H9 (cell line): ENCODE results near the gene MINDY2. TPM values are rescaled to one million over a fixed set of nuclear protein-coding genes. Genes with fewer than 3 reads are reported as not detected.

Source experiments
- DNase-seq: peaks from one replicate; pipeline ENCODE4 v3.0.0-alpha.2; 2017
- H2AFZ ChIP-seq: one replicate; pipeline ENCODE4 v1.6.1; 2013; ENCODE audit warnings: mild to moderate bottlenecking, low read length, control low read depth, moderate library complexity
- H2AK5ac ChIP-seq: 2 replicates; pipeline ENCODE4 v1.6.1; 2013; ENCODE audit warnings: low read length, control low read depth, mixed read lengths; ENCODE audit not compliant: insufficient read length
- H2BK120ac ChIP-seq: one replicate; pipeline ENCODE4 v1.6.1; 2013; ENCODE audit warnings: low read depth, mild to moderate bottlenecking, low read length, control low read depth, inconsistent platforms; ENCODE audit not compliant: poor library complexity, severe bottlenecking
- H2BK12ac ChIP-seq: 2 replicates; pipeline ENCODE4 v1.6.1; 2013; ENCODE audit warnings: low read length, control low read depth, mixed read lengths, low read depth; ENCODE audit not compliant: insufficient read length
- H2BK15ac ChIP-seq: 2 replicates; pipeline ENCODE4 v1.6.1; 2013; ENCODE audit warnings: low read depth, low read length, control low read depth
- H2BK20ac ChIP-seq: one replicate; pipeline ENCODE4 v1.6.1; 2013; ENCODE audit warnings: low read depth, mild to moderate bottlenecking, low read length, control low read depth, inconsistent platforms; ENCODE audit not compliant: poor library complexity, severe bottlenecking
- H2BK5ac ChIP-seq: 2 replicates; pipeline ENCODE4 v1.6.1; 2013; ENCODE audit warnings: low read length, control low read depth, mixed read lengths; ENCODE audit not compliant: insufficient read length
- H3K14ac ChIP-seq: 2 replicates; pipeline ENCODE4 v1.6.1; 2013; ENCODE audit warnings: low read length, control low read depth; ENCODE audit not compliant: insufficient read depth
- H3K18ac ChIP-seq: 2 replicates; pipeline ENCODE4 v1.6.1; 2013; ENCODE audit warnings: low read depth, mild to moderate bottlenecking, mixed read lengths, low read length, control low read depth; ENCODE audit not compliant: insufficient read length
- H3K23ac ChIP-seq: 2 replicates; pipeline ENCODE4 v1.6.1; 2013; ENCODE audit warnings: low read length, control low read depth, mixed read lengths, low read depth; ENCODE audit not compliant: insufficient read length
- H3K23me2 ChIP-seq: 2 replicates; pipeline ENCODE4 v1.6.1; 2013; ENCODE audit warnings: low read depth, mild to moderate bottlenecking, mixed read lengths, low read length, control low read depth; ENCODE audit not compliant: insufficient read length, poor library complexity, severe bottlenecking
- H3K27ac ChIP-seq: 2 replicates; pipeline ENCODE4 v1.5.1; 2013; ENCODE audit warnings: low read length, control low read depth, mixed read lengths, low read depth; ENCODE audit not compliant: insufficient read length
- H3K27me3 ChIP-seq: 2 replicates; pipeline ENCODE4 v1.6.1; 2013; ENCODE audit warnings: low read length, control low read depth, inconsistent platforms; ENCODE audit not compliant: insufficient read depth
- H3K4ac ChIP-seq: 2 replicates; pipeline ENCODE4 v1.6.1; 2013; ENCODE audit warnings: low read depth, mild to moderate bottlenecking, control low read depth, inconsistent platforms, low read length, moderate library complexity
- H3K4me1 ChIP-seq: 2 replicates; pipeline ENCODE4 v1.6.1; 2013; ENCODE audit warnings: low read length, control low read depth, inconsistent platforms; ENCODE audit not compliant: insufficient read depth
- H3K4me2 ChIP-seq: 2 replicates; pipeline ENCODE4 v1.6.1; 2013; ENCODE audit warnings: low read length, control low read depth, mixed read lengths; ENCODE audit not compliant: insufficient read length, insufficient read depth
- H3K56ac ChIP-seq: 2 replicates; pipeline ENCODE4 v1.6.1; 2013; ENCODE audit warnings: low read depth, mild to moderate bottlenecking, mixed read lengths, low read length, control low read depth; ENCODE audit not compliant: insufficient read length
- H3K79me1 ChIP-seq: 2 replicates; pipeline ENCODE4 v1.6.1; 2013; ENCODE audit warnings: low read depth, mild to moderate bottlenecking, moderate library complexity, low read length, control low read depth, inconsistent platforms; ENCODE audit not compliant: insufficient read depth, poor library complexity, severe bottlenecking
- H3K79me2 ChIP-seq: 2 replicates; pipeline ENCODE4 v1.6.1; 2013; ENCODE audit warnings: low read length, control low read depth, inconsistent platforms; ENCODE audit not compliant: insufficient read depth
- H3K9ac ChIP-seq: 2 replicates; pipeline ENCODE4 v1.6.1; 2013; ENCODE audit warnings: low read length, control low read depth, mixed read lengths; ENCODE audit not compliant: insufficient read length; ENCODE audit errors: extremely low read depth
- H3K9me3 ChIP-seq: one replicate; pipeline ENCODE4 v1.6.1; 2013; ENCODE audit warnings: low read depth, low read length, inconsistent platforms; ENCODE audit not compliant: control insufficient read depth
- H3T11ph ChIP-seq: one replicate; pipeline ENCODE4 v1.6.1; 2013; ENCODE audit warnings: mild to moderate bottlenecking, low read length, control low read depth, inconsistent platforms
- H4K20me1 ChIP-seq: one replicate; pipeline ENCODE4 v1.6.1; 2013; ENCODE audit not compliant: control insufficient read depth, insufficient read length, insufficient read depth
- H4K5ac ChIP-seq: 2 replicates; pipeline ENCODE4 v1.6.1; 2013; ENCODE audit warnings: low read depth, mild to moderate bottlenecking, mixed read lengths, low read length, control low read depth; ENCODE audit not compliant: insufficient read length
- H4K8ac ChIP-seq: replicated peaks from 2 replicates; pipeline ENCODE4 v1.6.1; 2013; ENCODE audit warnings: low read length, control low read depth, mixed read lengths, low read depth; ENCODE audit not compliant: insufficient read length
- H4K91ac ChIP-seq: 2 replicates; pipeline ENCODE4 v1.6.1; 2013; ENCODE audit warnings: low read depth, mild to moderate bottlenecking, moderate library complexity, mixed read lengths, low read length, control low read depth; ENCODE audit not compliant: insufficient read length
- H3K27ac Mint-ChIP-seq, 3 experiments: 2 replicates in 2 of 3; 3 replicates in 1 of 3; pipeline ENCODE4 v1.8.0; 2020 to 2021; ENCODE audit warnings: mixed read lengths in 3 of 3, mild to moderate bottlenecking in 1 of 3, moderate library complexity in 1 of 3
- H3K27me3 Mint-ChIP-seq: 2 replicates; pipeline ENCODE4 v1.8.0; 2021; ENCODE audit warnings: low read depth, mild to moderate bottlenecking, moderate library complexity, mixed read lengths
- H3K36me3 Mint-ChIP-seq, 3 experiments: 2 replicates in 2 of 3; 3 replicates in 1 of 3; pipeline ENCODE4 v1.8.0; 2020 to 2021; ENCODE audit warnings: low read depth in 3 of 3, mixed read lengths in 3 of 3; ENCODE audit not compliant: insufficient read depth in 1 of 3
- H3K4me1 Mint-ChIP-seq, 2 experiments: 2 replicates each; pipeline ENCODE4 v1.8.0; 2020; ENCODE audit warnings: mixed read lengths in 2 of 2
- H3K4me3 Mint-ChIP-seq, 2 experiments: 2 replicates in 1 of 2; 3 replicates in 1 of 2; pipeline ENCODE4 v1.8.0; 2020 to 2021; ENCODE audit warnings: mild to moderate bottlenecking in 2 of 2, mixed read lengths in 2 of 2, moderate library complexity in 1 of 2
- H3K9me3 Mint-ChIP-seq, 2 experiments: 2 replicates in 1 of 2; 3 replicates in 1 of 2; pipeline ENCODE4 v1.8.0; 2020; ENCODE audit warnings: mild to moderate bottlenecking in 2 of 2, mixed read lengths in 2 of 2, moderate library complexity in 1 of 2
- CTCF ChIP-seq: fragments of 200-600 bp; sonication (generic); conservative IDR thresholded peaks from 3 replicates; pipeline ENCODE4 v1.8.0; 2021; ENCODE audit warnings: antibody characterized with exemption, mild to moderate bottlenecking
- WGBS: extraction: QIAGEN DNeasy Blood & Tissue Kit; methylation state at CpG from one replicate; pipeline ENCODE4 v1.1.7; 2013; ENCODE audit warnings: missing lambda C conversion rate, low lambda C conversion rate, mixed read lengths; ENCODE audit not compliant: insufficient read length; ENCODE audit errors: extremely low coverage; 5-methylcytosine and 5-hydroxymethylcytosine counted together
- total RNA-seq: library from RNA; stranded (reverse); gene quantifications from 2 replicates; pipeline ENCODE4 v1.2.1, GENCODE V29; 2021

MINDY2 gene
- total RNA-seq, 1 experiment from 2014 or later = 32.3 TPM

- Histone ChIP-seq H3T11ph (no peak overlapping the region), H3K18ac (no peak overlapping the region), H4K20me1 (no peaks in the 10 kb centered on the region), H3K79me2 (peaks cover 25% of the 10 kb centered on the region; the same call in 1 of the 2 replicates), H2AFZ (no peak overlapping the region), H3K79me1 (peaks cover 6% of the 10 kb centered on the region), H3K4me1 (peaks cover 2% of the 10 kb centered on the region; the same call in 1 of the 2 replicates), H2BK12ac (no peak overlapping the region), H2BK20ac (no peak overlapping the region), H3K4me2 (no peak overlapping the region), H3K4ac (no peak overlapping the region), H2BK15ac (no peak overlapping the region), H3K9me3 (no peaks in the 10 kb centered on the region), H4K8ac (no peak overlapping the region), H2BK5ac (no peak overlapping the region), H3K27ac (no peak overlapping the region), H3K14ac (no peak overlapping the region), H3K23me2 (no peaks in the 10 kb centered on the region), H3K23ac (no peak overlapping the region), H2BK120ac (no peak overlapping the region), H3K9ac (no peak overlapping the region), H4K5ac (no peak overlapping the region), H3K27me3 (no peaks in the 10 kb centered on the region), H3K56ac (no peak overlapping the region), H2AK5ac (no peak overlapping the region), H4K91ac (no peak overlapping the region)
- 100% methylated on average over 1 of the region's 4 CpGs for WGBS
- DNase-seq = no peak
- Mint-ChIP-seq H3K4me3 (no peak overlapping the region), H3K36me3 (no peaks in the 10 kb centered on the region), H3K27ac (no peak overlapping the region), H3K4me1 (peaks cover 52 to 55% of the 10 kb centered on the region in 2 experiments), H3K27me3 (no peaks in the 10 kb centered on the region), H3K9me3 (no peaks in the 10 kb centered on the region)
- TF ChIP-seq CTCF = no peak
Measured at GRCh38 chr15:58740436-58740835, 30.7 kb upstream of the MINDY2 start.
